Fibroblast of pulmonary artery (primary cell): Measurements from ENCODE around the gene RSPH9.

ENCODE experiments used
- DNase-seq: peaks from one replicate; pipeline ENCODE4 v3.0.0-alpha.2; 2010; ENCODE audit warnings: low read depth
- H3K4me3 ChIP-seq: replicated peaks from 2 replicates; pipeline ENCODE4 v1.5.1; 2011; ENCODE audit warnings: low read depth, mild to moderate bottlenecking, control low read depth, low read length, moderate library complexity
- TF ChIP-seq, protein P1 (sequence below): IDR thresholded peaks from 2 replicates; pipeline ENCODE4 v1.5.1; 2011; ENCODE audit warnings: mild to moderate bottlenecking, control low read depth, low read length, inconsistent platforms; ENCODE audit errors: missing control alignments

Gene RSPH9

DNA sequence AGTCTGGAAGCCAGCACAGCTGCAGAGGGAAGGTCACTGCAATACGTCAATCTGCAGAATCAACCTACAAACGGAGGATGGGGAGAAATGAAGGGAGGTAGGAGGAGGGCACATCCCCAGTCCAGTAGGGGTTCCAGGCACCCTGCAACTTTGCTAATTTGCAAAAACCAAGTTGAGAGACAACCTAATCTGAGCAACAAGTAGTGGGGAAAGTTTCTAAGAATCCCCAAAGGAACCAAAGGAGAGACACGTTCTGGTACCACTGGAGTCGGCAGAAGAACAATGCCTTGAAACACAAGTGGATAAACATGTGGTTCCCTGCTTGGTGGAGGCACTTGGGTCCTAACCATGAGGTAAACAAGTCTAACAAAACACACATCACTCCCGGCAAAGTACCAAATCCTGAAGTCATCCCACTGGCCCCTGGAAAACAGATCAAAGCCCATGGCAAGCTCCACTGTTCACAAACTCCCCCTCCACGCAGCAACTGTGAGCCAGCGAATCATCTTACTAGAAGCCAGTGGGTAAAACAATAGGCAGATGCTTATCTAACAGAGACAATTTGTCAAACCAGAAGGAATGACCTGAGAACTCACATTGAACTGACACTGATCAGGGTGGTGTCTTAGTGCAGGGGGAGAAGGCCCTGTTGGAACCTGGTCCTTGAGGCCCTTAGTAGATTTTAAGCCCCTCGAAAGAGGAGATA, 38.0 kb downstream of the RSPH9 start:
- TF ChIP-seq, protein P1, sequence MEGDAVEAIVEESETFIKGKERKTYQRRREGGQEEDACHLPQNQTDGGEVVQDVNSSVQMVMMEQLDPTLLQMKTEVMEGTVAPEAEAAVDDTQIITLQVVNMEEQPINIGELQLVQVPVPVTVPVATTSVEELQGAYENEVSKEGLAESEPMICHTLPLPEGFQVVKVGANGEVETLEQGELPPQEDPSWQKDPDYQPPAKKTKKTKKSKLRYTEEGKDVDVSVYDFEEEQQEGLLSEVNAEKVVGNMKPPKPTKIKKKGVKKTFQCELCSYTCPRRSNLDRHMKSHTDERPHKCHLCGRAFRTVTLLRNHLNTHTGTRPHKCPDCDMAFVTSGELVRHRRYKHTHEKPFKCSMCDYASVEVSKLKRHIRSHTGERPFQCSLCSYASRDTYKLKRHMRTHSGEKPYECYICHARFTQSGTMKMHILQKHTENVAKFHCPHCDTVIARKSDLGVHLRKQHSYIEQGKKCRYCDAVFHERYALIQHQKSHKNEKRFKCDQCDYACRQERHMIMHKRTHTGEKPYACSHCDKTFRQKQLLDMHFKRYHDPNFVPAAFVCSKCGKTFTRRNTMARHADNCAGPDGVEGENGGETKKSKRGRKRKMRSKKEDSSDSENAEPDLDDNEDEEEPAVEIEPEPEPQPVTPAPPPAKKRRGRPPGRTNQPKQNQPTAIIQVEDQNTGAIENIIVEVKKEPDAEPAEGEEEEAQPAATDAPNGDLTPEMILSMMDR = no peak
- no peak for DNase-seq
- H3K4me3 ChIP-seq = no peak overlapping the region

DNA sequence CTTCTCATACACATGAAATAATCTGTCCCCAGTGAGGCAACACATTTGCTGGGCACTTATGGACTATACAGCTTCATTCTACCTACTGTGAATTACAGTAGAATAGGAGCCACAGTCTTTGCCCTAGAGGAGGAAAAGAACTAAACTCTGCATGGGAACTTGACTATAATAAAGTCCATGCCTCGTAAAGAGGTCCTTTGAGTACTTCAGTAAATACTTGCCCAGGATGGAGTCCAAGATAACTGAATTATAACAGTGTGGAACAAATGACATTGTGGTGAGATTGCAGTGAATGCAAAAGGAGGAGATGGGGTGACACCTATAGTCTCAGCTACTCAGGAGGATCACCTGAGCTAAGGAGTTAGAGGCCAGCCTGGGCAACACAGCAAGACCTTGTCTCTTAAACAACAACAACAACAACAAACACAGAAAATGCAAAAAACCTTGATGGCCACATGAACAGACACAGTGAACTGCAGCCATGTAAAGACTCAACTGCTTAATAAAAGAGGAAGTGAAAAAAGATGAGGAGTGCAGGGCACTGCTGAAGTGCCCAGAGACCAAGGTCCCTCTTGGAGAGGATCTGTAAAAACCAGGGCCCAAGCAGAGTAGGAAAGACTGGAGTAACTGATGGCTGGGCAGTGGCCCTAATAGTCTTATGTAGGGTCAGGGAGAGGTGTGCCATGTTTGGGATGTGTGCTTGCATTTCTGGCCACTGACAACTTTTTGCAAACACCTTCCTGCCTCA, 39.0 kb downstream of the RSPH9 start:
- TF ChIP-seq, protein P1 = no peak
- no peak for DNase-seq
- no peak overlapping the region for H3K4me3 ChIP-seq

DNA sequence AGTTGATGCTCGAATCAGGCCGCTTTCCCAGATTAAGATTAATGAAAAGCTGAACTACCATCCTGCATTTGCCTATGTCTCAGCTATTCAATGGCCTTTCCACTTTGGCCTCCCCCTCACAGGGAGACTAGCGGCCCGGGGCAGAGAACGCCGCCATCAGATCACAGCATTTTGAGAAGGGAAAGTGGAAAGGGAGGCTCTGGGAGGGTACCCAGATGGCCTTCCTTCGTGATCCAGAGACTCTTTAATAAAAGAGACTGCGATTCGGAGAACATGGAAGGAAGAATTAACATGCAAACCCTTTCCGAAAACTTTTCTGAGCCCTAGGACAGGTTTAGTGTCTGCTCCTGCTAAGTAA, 42.2 kb downstream of the RSPH9 start:
- H3K4me3 ChIP-seq = peak overlapping the region; percentile 94
- TF ChIP-seq, protein P1 = no peak
- DNase-seq = no peak

DNA sequence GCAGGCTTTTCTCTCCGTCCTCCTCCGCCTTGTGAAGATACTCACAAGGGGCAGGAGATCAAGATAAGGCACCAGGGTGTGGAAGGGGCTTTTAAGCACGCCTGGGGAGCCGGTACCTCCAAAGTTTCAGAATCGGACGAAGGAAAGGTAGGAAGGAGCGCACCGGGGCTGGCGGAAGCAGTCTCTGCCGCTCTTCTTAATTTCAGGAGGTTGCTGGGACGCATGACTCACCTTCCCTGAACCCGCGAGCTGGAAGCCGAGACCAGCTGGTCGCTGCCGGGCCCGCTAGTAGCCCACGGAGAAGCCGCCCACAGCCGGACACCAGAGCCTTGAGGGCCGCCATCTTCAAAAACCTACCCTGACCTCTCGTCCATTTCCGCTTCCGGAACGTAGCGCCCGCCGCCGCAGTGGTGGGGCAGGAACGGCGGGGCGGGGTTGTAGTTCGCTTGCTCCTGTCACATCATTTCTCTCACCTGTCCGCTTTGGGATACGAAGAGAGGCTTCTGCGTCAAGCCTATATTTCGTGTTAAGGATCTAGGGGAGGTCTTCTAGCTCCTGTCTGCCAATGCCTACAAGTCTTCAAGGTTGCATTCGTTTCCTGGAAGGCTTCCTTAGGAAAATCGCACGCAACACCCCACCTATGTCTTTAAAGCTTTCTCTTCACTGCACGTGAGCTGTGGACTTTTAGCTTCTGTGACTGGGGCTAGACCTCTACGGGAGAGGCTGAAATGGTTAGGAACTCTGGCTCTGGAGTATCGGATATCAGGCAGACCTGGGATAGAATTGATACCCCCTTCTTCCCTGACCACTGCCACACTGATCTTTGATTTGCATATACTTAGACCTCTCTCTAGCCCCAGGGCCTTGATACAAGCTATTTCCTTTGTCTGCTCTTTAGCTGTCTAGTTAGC, 42.9 kb downstream of the RSPH9 start, which contains the start of gene MRPS18A:
Gene MRPS18A (minus strand): TSS at position 355 of the 911 bp plus-strand sequence. CDS start 12 bp downstream, at position 343.
- peak within 1 kb of the TSS; percentile 94 for H3K4me3 ChIP-seq

GRCh38 chr6:43689421-43689820, 44.6 kb downstream of the RSPH9 start:
- DNase-seq = no peak
- TF ChIP-seq, protein P1 = no peak
- no peak overlapping the region for H3K4me3 ChIP-seq

More for the DNA sequence above, 42.9 kb downstream of the RSPH9 start, which contains the start of gene MRPS18A:
- DNase-seq = peak; percentile 66
- TF ChIP-seq, protein P1 = no peak

- no peak overlapping the region for H3K4me3 ChIP-seq
- TF ChIP-seq, protein P1 = no peak
Measured at GRCh38 chr6:43695215-43695966, 50.6 kb downstream of the RSPH9 start.

More at GRCh38 chr6:43695215-43695966, 50.6 kb downstream of the RSPH9 start:
- no peak for DNase-seq
